Glutamatergic neuron (in vitro differentiated cells): ENCODE measurements around the gene JDP2. TPM values are rescaled to one million over a fixed set of nuclear protein-coding genes. Genes with fewer than 3 reads are reported as not detected.

Experiments used
- DNase-seq: peaks from one replicate; pipeline ENCODE4 v3.0.0; 2022
- H3K27ac Mint-ChIP-seq: one replicate; pipeline ENCODE4 v1.8.0; 2020; ENCODE audit warnings: mild to moderate bottlenecking, mixed read lengths, inconsistent platforms; ENCODE audit not compliant: unreplicated experiment
- H3K27me3 Mint-ChIP-seq: one replicate; pipeline ENCODE4 v1.8.0; 2020; ENCODE audit warnings: mild to moderate bottlenecking, moderate library complexity, mixed read lengths, inconsistent platforms; ENCODE audit not compliant: unreplicated experiment
- H3K36me3 Mint-ChIP-seq: one replicate; pipeline ENCODE4 v1.8.0; 2020; ENCODE audit warnings: mild to moderate bottlenecking, mixed read lengths, inconsistent platforms; ENCODE audit not compliant: unreplicated experiment
- H3K4me1 Mint-ChIP-seq: one replicate; pipeline ENCODE4 v1.8.0; 2020; ENCODE audit warnings: mild to moderate bottlenecking, low read depth, mixed read lengths, inconsistent platforms; ENCODE audit not compliant: unreplicated experiment
- H3K4me3 Mint-ChIP-seq: one replicate; pipeline ENCODE4 v1.8.0; 2020; ENCODE audit warnings: mild to moderate bottlenecking, mixed read lengths, inconsistent platforms; ENCODE audit not compliant: unreplicated experiment
- H3K9me3 Mint-ChIP-seq: one replicate; pipeline ENCODE4 v1.8.0; 2020; ENCODE audit warnings: mild to moderate bottlenecking, moderate library complexity, mixed read lengths, inconsistent platforms; ENCODE audit not compliant: unreplicated experiment
- CTCF ChIP-seq: fragments of 200-600 bp; sonication (generic); IDR thresholded peaks from one replicate; pipeline ENCODE4 v1.5.0; 2021; ENCODE audit not compliant: partially characterized antibody, unreplicated experiment
- total RNA-seq: library from RNA; stranded (reverse); fragmentation: NEBNext Ultra II Directional; extraction: Animal tissue kit (Norgen Biotek cat#: 25700); gene quantifications from one replicate; pipeline ENCODE4 v1.2.1, GENCODE V29; 2021; ENCODE audit not compliant: unreplicated experiment

Gene JDP2
- total RNA-seq, 1 donor from 2014 or later = 5.7 TPM

DNA sequence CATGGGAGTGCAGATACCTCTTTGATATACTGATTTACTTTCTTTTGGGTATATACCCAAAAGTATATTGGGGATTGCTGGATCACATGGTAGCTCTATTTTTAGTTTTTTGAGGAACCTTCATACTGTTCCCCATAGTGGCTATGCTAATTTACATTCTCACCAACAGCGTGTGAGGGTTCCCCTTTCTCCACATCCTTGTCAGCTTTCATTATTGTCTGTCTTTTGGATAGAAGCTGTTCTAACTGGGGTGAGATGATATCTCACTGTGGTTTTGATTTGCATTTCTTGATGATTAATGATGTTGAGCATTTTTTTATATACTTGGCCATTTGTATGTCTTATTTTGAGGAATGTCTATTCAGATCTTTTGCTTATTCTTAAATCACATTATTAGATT lies 44.1 kb upstream of the JDP2 start:
- Mint-ChIP-seq H3K27me3 (no peaks in the 10 kb centered on the region), H3K4me3 (no peak overlapping the region), H3K4me1 (no peaks in the 10 kb centered on the region), H3K27ac (no peak overlapping the region), H3K9me3 (no peaks in the 10 kb centered on the region), H3K36me3 (no peaks in the 10 kb centered on the region)
- no peak for DNase-seq
- no peak for TF ChIP-seq CTCF

- Mint-ChIP-seq H3K4me3 (no peak overlapping the region), H3K9me3 (peaks cover 1% of the 10 kb centered on the region), H3K27ac (no peak overlapping the region), H3K4me1 (no peaks in the 10 kb centered on the region), H3K36me3 (no peaks in the 10 kb centered on the region), H3K27me3 (no peaks in the 10 kb centered on the region)
- no peak for DNase-seq
- no peak for TF ChIP-seq CTCF
Observed at GRCh38 chr14:75389679-75390078, 38.1 kb upstream of the JDP2 start.

- TF ChIP-seq CTCF = no peak
- no peaks in the 10 kb centered on the region for H3K4me1 Mint-ChIP-seq
- no peaks in the 10 kb centered on the region for H3K36me3 Mint-ChIP-seq
- H3K27me3 Mint-ChIP-seq = no peaks in the 10 kb centered on the region
- H3K27ac Mint-ChIP-seq = no peak overlapping the region
- H3K9me3 Mint-ChIP-seq = peaks cover 1% of the 10 kb centered on the region
- H3K4me3 Mint-ChIP-seq = no peak overlapping the region
- DNase-seq = no peak
Observed at GRCh38 chr14:75390183-75390582, 37.6 kb upstream of the JDP2 start.

DNA sequence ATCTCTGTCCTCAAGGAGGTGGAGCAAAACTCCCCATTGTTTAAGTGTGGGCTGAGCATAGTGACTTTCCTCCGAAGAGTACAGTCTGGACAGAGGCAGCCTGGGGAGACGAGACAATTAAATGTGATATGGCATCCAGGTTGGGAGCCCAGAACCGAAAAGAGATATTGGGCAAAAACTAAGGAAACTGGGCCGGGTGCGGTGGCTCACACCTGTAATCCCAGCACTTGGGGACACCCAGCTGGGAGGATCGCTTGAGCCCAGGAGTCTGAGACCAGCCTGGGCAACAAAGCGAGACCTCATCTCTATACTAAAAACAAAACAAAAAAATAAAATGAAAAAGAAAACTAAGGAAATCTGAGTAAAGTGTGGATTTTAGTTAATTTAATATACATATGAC lies 35.9 kb upstream of the JDP2 start:
- Mint-ChIP-seq H3K4me1 (peaks cover 5% of the 10 kb centered on the region), H3K36me3 (peaks cover 8% of the 10 kb centered on the region), H3K9me3 (peaks cover 4% of the 10 kb centered on the region), H3K27me3 (no peaks in the 10 kb centered on the region), H3K27ac (no peak overlapping the region), H3K4me3 (no peak overlapping the region)
- DNase-seq = no peak
- no peak for TF ChIP-seq CTCF

GRCh38 chr14:75392686-75393641 lies 34.9 kb upstream of the JDP2 start:
- no peak for TF ChIP-seq CTCF
- Mint-ChIP-seq H3K36me3 (peaks cover 8% of the 10 kb centered on the region), H3K27me3 (no peaks in the 10 kb centered on the region), H3K27ac (no peak overlapping the region), H3K4me3 (no peak overlapping the region), H3K9me3 (peaks cover 4% of the 10 kb centered on the region), H3K4me1 (peaks cover 5% of the 10 kb centered on the region)
- no peak for DNase-seq
